Left lung (tissue), 10 donors: ENCODE results near the gene RALGPS1. TPM values are rescaled to one million over a fixed set of nuclear protein-coding genes. Genes with fewer than 3 reads are reported as not detected.

Experiments used
- ATAC-seq: fragments of 200-7000 bp; cut with Tn5 transposase; one replicate; pipeline ENCODE4 v1.9.1; 2020; ENCODE audit warnings: moderate library complexity
- DNase-seq, 4 donors: peaks; one replicate each; pipeline ENCODE4 v3.0.0-alpha.2; 2013 to 2020
- H3K27ac ChIP-seq, 2 donors: fragments of 200-600 bp; sonication (generic) in 1 of 2; one replicate each; pipeline versions ENCODE4 v1.5.0 to v1.8.0; 2020 to 2021
- H3K27me3 ChIP-seq, 2 donors: fragments of 200-600 bp; sonication (generic) in 1 of 2; one replicate each; pipeline versions ENCODE4 v1.5.0 to v1.8.0; 2020 to 2021
- H3K36me3 ChIP-seq, 2 donors: fragments of 200-600 bp; sonication (generic) in 1 of 2; one replicate each; pipeline versions ENCODE4 v1.5.0 to v1.8.0; 2020 to 2021
- H3K4me1 ChIP-seq, 2 donors: fragments of 200-600 bp; one replicate each; pipeline ENCODE4 v1.8.0; 2021
- H3K4me3 ChIP-seq, 2 donors: fragments of 200-600 bp; sonication (generic) in 1 of 2; one replicate each; pipeline versions ENCODE4 v1.5.0 to v1.8.0; 2020 to 2021; ENCODE audit warnings: mild to moderate bottlenecking in 1 of 2
- H3K9me3 ChIP-seq, 2 donors: fragments of 200-600 bp; sonication (generic) in 1 of 2; one replicate each; pipeline versions ENCODE4 v1.5.0 to v1.8.0; 2020 to 2021
- intact Hi-C, 2 donors: fragments of 100-400 bp; cut with DNase I; formaldehyde crosslinking; loops; one replicate each; pipeline versions ENCODE4 v1.11.2 to v1.14.2; 2022
- polyA plus RNA-seq, 6 donors: library from polyadenylated mRNA; unstranded; fragments of 120-200 nt; gene quantifications; one replicate each; pipeline ENCODE4 v1.2.1, GENCODE V29; 2013; ENCODE audit not compliant: insufficient read length in 6 of 6
- total RNA-seq, 2 donors: library from RNA; stranded (reverse); fragmentation: NEBNext Ultra II Directional; extraction: Animal tissue kit (Norgen Biotek cat#: 25700); gene quantifications; one replicate each; pipeline ENCODE4 v1.2.1, GENCODE V29; 2021
- TF ChIP-seq, protein P1 (sequence below), 2 donors: fragments of 200-600 bp; sonication (generic) in 1 of 2; IDR thresholded peaks; one replicate each; pipeline versions ENCODE4 v1.5.0 to v1.8.0; 2021; ENCODE audit warnings: antibody characterized with exemption in 2 of 2
- donor health status: DM: no; HTN: yes; CAD: no.
- donor health status: DM: no; HTN: no; CAD: no.

Gene RALGPS1
- total and polyA plus RNA-seq, 8 donors, result 11.9 to 27.6 (median 21.5) TPM

GRCh38 chr9:127149463-127150390 lies 235.1 kb downstream of the RALGPS1 start:
- Histone ChIP-seq H3K4me1 (peaks cover 0 to 6% of the 10 kb centered on the region in 2 donors), H3K36me3 (no peaks in the 10 kb centered on the region), H3K27ac (no peak overlapping the region), H3K4me3 (no peak overlapping the region), H3K27me3 (no peaks in the 10 kb centered on the region), H3K9me3 (no peaks in the 10 kb centered on the region)
- TF ChIP-seq, protein P1, sequence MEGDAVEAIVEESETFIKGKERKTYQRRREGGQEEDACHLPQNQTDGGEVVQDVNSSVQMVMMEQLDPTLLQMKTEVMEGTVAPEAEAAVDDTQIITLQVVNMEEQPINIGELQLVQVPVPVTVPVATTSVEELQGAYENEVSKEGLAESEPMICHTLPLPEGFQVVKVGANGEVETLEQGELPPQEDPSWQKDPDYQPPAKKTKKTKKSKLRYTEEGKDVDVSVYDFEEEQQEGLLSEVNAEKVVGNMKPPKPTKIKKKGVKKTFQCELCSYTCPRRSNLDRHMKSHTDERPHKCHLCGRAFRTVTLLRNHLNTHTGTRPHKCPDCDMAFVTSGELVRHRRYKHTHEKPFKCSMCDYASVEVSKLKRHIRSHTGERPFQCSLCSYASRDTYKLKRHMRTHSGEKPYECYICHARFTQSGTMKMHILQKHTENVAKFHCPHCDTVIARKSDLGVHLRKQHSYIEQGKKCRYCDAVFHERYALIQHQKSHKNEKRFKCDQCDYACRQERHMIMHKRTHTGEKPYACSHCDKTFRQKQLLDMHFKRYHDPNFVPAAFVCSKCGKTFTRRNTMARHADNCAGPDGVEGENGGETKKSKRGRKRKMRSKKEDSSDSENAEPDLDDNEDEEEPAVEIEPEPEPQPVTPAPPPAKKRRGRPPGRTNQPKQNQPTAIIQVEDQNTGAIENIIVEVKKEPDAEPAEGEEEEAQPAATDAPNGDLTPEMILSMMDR (IDR thresholded peaks at IDR 0.05), result no peak
- ATAC-seq (no peak), DNase-seq (no peak)
- intact Hi-C loops, result no loop called here

DNA sequence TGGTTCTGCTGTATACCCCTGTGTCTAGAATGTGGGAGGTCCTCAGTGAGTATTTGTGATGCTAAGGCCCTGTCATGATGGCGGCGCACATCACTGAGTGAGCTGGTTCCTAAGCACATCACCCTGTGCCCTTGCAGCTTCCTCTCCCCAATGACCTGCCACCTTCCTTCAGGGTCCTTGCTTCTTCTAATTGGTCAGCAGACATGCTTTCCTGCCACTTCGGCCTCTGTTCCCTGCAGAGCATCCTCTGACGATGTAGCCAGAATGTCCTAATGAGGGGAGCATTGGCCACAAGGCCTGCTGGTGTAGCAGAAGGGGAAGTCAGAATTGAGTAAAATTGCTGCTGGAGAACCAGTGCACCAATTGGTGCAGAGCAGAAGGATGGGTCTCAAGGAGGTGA lies 238.9 kb downstream of the RALGPS1 start:
- DNase-seq, result no peak
- ATAC-seq, result no peak
- intact Hi-C loops, result no loop called here
- TF ChIP-seq, protein P1 (IDR thresholded peaks at IDR 0.05), result no peak
- H3K27me3 ChIP-seq, result no peaks in the 10 kb centered on the region
- H3K36me3 ChIP-seq, result no peaks in the 10 kb centered on the region
- no peak overlapping the region for H3K27ac ChIP-seq
- H3K4me3 ChIP-seq, result no peak overlapping the region
- peaks cover 0 to 6% of the 10 kb centered on the region in 2 donors for H3K4me1 ChIP-seq
- no peaks in the 10 kb centered on the region for H3K9me3 ChIP-seq

GRCh38 chr9:127154003-127154389 lies 239.4 kb downstream of the RALGPS1 start:
- TF ChIP-seq, protein P1 (IDR thresholded peaks at IDR 0.05), result no peak
- intact Hi-C loops, result no loop called here

DNA sequence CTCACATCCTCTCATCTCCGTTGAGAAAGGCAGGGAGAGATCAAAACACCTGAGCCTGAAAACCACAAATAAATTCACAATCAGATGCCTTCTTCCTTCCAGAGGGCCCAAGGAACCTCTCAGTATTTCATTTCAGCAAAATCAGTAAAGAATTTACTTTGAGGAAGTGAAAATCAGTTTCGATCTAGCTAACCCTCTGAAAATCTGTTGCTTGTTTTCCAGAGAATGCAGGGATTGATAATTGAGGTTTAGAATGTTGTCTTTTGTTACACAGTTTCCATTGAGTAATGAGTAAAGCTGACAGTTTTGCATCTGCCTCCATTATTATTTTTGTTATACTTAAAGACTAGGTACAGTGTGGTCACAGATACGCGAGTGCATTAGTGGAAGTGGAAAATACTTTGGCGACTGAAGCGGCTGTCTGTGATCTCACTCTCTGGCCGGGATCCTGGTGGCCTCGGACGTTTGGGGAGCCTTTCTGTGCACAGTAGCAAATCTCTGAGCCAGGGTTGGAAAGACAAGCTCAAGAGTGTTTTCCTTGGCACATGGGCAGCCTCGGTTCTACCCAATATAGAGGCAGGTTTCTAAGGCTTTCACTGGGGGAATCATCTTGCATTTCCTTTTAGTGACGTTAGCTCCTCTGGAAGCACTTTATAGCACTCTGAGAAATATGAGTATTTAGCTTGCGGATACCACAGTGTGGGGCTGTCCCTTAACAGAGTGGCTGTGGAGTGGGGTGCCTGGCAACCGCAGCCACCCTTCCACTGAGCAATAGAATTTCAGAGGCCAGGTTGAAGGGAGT lies 240.0 kb downstream of the RALGPS1 start:
- Histone ChIP-seq H3K27me3 (no peaks in the 10 kb centered on the region), H3K36me3 (no peaks in the 10 kb centered on the region), H3K4me1 (peaks cover 0 to 6% of the 10 kb centered on the region in 2 donors), H3K9me3 (no peaks in the 10 kb centered on the region), H3K27ac (peak overlapping the region in 1 of 2 donors; percentile 49), H3K4me3 (no peak overlapping the region)
- DNase-seq (peak in 2 of 4 donors; percentile 66 to 76), ATAC-seq (peak; percentile 96)
- intact Hi-C loops, result no loop called here
- TF ChIP-seq, protein P1 (IDR thresholded peaks at IDR 0.05), result no peak

More at GRCh38 chr9:127154003-127154389, 239.4 kb downstream of the RALGPS1 start:
- peak overlapping the region in 1 of 2 donors; percentile 49 for H3K27ac ChIP-seq
- peaks cover 0 to 6% of the 10 kb centered on the region in 2 donors for H3K4me1 ChIP-seq
- DNase-seq (no peak), ATAC-seq (peak; percentile 36)
- no peak overlapping the region for H3K4me3 ChIP-seq
- no peaks in the 10 kb centered on the region for H3K9me3 ChIP-seq
- H3K36me3 ChIP-seq, result no peaks in the 10 kb centered on the region
- H3K27me3 ChIP-seq, result no peaks in the 10 kb centered on the region
